Tibial artery (tissue), 4 donors: ENCODE measurements around the gene REXO1.
A peak's percentile ranks its signal among the peaks of the same experiment; 100 is the strongest.

Experiments
- DNase-seq, 2 donors: peaks; one replicate each; pipeline ENCODE4 v3.0.0-alpha.2; 2019
- H3K27ac ChIP-seq, 2 donors: fragments of 200-600 bp; sonication (generic) in 1 of 2; 1 replicate in 1 of 2; 2 replicates in 1 of 2; pipeline ENCODE4 v1.5.1; 2018 to 2019; ENCODE audit warnings: mild to moderate bottlenecking in 1 of 2
- H3K27me3 ChIP-seq, 2 donors: fragments of 200-600 bp; sonication (generic) in 1 of 2; one replicate each; pipeline versions ENCODE4 v1.5.1 to v1.6.0; 2016 to 2019
- H3K36me3 ChIP-seq, 3 donors: fragments of 200-600 bp; sonication (generic) in 2 of 3; one replicate each; pipeline ENCODE4 v1.5.1; 2016 to 2019; ENCODE audit warnings: mild to moderate bottlenecking in 2 of 3
- H3K4me1 ChIP-seq, 4 donors: fragments of 200-600 bp; sonication (generic) in 2 of 4; 1 replicate in 3 of 4; 2 replicates in 1 of 4; pipeline ENCODE4 v1.5.1; 2016 to 2019
- H3K4me3 ChIP-seq, 2 donors: fragments of 200-600 bp; sonication (generic) in 1 of 2; 1 replicate in 1 of 2; 2 replicates in 1 of 2; pipeline ENCODE4 v1.5.1; 2018 to 2019; ENCODE audit warnings: mild to moderate bottlenecking in 2 of 2
- H3K9me3 ChIP-seq, 3 donors: fragments of 200-600 bp; sonication (generic) in 1 of 3; one replicate each; pipeline ENCODE4 v1.5.1; 2016 to 2019
- intact Hi-C: fragments of 100-400 bp; cut with DNase I; formaldehyde crosslinking; loops from one replicate; pipeline ENCODE4 v1.15.0; 2023; ENCODE audit warnings: low total_unique reads
- TF ChIP-seq, protein P1 (sequence below), 2 experiments: fragments of 200-600 bp in 1 of 2; fragments of 450-650 bp in 1 of 2; IDR thresholded peaks; one replicate each; pipeline ENCODE4 v1.5.1; 2017 to 2019; ENCODE audit warnings: antibody characterized with exemption in 2 of 2, mild to moderate bottlenecking in 1 of 2, moderate library complexity in 1 of 2

Gene REXO1

DNA sequence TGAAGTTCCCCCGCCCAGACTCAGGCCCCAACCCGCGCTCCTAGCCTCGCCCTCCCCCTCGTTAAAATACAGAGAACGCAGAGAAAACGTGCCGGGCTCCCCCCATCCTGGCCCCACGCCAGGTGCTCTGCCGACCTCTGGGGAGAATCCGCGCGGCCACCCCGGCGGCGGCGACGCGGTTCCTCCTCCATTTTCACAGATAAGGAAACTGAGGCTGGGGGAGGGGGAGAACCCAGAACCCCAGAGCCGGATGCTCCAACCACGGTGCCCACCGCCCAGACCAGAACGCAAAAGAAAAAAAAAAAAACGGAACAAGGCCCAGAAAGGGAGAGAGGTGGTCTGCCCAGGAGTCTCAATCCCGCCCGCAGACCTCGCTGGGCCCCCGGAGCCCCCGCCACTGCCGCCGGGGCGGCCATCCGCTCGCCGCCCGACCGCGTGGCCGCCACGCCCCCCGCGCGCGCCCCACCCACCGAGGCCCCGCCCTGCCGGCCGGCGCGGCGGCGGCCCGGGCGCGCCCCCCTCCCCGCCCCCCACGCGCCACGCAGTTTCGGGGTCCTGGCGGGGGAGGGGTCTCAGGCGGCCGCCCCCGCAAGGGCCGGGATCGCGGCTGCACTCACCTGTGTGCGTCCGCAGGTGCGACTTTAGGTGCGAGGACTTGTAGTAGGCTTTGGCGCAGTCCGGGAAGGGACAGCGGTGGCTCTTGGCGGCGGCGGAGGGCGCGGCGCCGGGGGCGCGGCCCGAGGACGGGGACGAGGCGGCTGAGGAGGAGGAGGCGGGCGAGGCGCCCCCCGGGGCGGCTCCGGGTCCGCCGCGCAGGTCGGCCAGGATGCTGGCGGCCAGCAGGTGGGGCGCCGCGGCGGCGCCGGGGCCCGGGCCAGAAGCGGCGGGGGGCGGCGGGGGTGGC lies 14.4 kb upstream of the REXO1 start:
- no peaks in the 10 kb centered on the region for H3K27me3 ChIP-seq
- H3K27ac ChIP-seq: peak overlapping the region in 1 of 2 donors; percentile 10
- H3K4me1 ChIP-seq: peaks cover 0 to 52% (median 41%) of the 10 kb centered on the region in 4 donors
- no peaks in the 10 kb centered on the region for H3K36me3 ChIP-seq
- DNase-seq: no peak
- TF ChIP-seq, protein P1, sequence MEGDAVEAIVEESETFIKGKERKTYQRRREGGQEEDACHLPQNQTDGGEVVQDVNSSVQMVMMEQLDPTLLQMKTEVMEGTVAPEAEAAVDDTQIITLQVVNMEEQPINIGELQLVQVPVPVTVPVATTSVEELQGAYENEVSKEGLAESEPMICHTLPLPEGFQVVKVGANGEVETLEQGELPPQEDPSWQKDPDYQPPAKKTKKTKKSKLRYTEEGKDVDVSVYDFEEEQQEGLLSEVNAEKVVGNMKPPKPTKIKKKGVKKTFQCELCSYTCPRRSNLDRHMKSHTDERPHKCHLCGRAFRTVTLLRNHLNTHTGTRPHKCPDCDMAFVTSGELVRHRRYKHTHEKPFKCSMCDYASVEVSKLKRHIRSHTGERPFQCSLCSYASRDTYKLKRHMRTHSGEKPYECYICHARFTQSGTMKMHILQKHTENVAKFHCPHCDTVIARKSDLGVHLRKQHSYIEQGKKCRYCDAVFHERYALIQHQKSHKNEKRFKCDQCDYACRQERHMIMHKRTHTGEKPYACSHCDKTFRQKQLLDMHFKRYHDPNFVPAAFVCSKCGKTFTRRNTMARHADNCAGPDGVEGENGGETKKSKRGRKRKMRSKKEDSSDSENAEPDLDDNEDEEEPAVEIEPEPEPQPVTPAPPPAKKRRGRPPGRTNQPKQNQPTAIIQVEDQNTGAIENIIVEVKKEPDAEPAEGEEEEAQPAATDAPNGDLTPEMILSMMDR (IDR thresholded peaks at IDR 0.05): no peak
- H3K4me3 ChIP-seq: peak overlapping the region; percentile 63 to 71
- intact Hi-C loops: no loop called here
- H3K9me3 ChIP-seq: no peaks in the 10 kb centered on the region

DNA sequence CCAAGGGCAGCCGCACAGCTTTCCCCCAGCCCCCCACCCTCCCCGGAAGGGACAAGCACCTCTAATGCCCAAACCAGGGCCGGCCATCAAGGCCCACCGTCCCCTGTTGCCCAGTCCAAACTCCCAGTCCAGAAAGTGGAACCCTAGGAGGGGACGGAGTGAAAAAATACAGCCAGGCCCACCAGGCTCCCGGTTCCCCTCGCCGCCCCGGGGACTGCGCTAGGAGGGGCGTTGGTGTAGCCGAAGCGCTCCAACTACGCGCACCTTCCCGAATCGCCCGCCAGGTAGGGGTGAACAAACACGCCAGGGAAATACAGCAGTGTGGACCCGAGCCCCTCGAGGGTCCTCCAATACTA lies 13.8 kb upstream of the REXO1 start:
- no peak for DNase-seq

GRCh38 chr19:1861599-1862031 lies 13.3 kb upstream of the REXO1 start:
- Histone ChIP-seq H3K27me3 (no peaks in the 10 kb centered on the region), H3K27ac (peak overlapping the region in 1 of 2 donors; percentile 10), H3K4me1 (peaks cover 0 to 63% (median 51%) of the 10 kb centered on the region in 4 donors), H3K9me3 (no peaks in the 10 kb centered on the region), H3K36me3 (no peaks in the 10 kb centered on the region), H3K4me3 (peak overlapping the region; percentile 63 to 71)
- DNase-seq: no peak
- TF ChIP-seq, protein P1 (IDR thresholded peaks at IDR 0.05): no peak
- intact Hi-C loops: no loop called here

More for the DNA sequence above, 13.8 kb upstream of the REXO1 start:
- no peaks in the 10 kb centered on the region for H3K9me3 ChIP-seq
- peak overlapping the region; percentile 63 to 71 for H3K4me3 ChIP-seq
- intact Hi-C loops: no loop called here
- H3K27me3 ChIP-seq: no peaks in the 10 kb centered on the region
- TF ChIP-seq, protein P1 (IDR thresholded peaks at IDR 0.05): no peak
- H3K27ac ChIP-seq: peak overlapping the region in 1 of 2 donors; percentile 10
- H3K4me1 ChIP-seq: peaks cover 0 to 59% (median 47%) of the 10 kb centered on the region in 4 donors
- no peaks in the 10 kb centered on the region for H3K36me3 ChIP-seq

- Histone ChIP-seq H3K27ac (peak overlapping the region in 1 of 2 donors; percentile 10), H3K9me3 (no peaks in the 10 kb centered on the region), H3K4me1 (peaks cover 0 to 69% (median 55%) of the 10 kb centered on the region in 4 donors), H3K4me3 (peak overlapping the region in 1 of 2 donors; percentile 71), H3K27me3 (no peaks in the 10 kb centered on the region), H3K36me3 (no peaks in the 10 kb centered on the region)
- no peak for DNase-seq
- TF ChIP-seq, protein P1 (IDR thresholded peaks at IDR 0.05): no peak
- intact Hi-C loops: no loop called here
Measured at GRCh38 chr19:1860821-1861598, 12.7 kb upstream of the REXO1 start.

GRCh38 chr19:1860042-1860775 lies 11.9 kb upstream of the REXO1 start:
- intact Hi-C loops: no loop called here
- no peaks in the 10 kb centered on the region for H3K36me3 ChIP-seq
- H3K4me1 ChIP-seq: peaks cover 0 to 73% (median 55%) of the 10 kb centered on the region in 4 donors
- H3K27ac ChIP-seq: no peak overlapping the region
- TF ChIP-seq, protein P1 (IDR thresholded peaks at IDR 0.05): no peak
- H3K9me3 ChIP-seq: no peaks in the 10 kb centered on the region
- DNase-seq: no peak
- no peaks in the 10 kb centered on the region for H3K27me3 ChIP-seq
- no peak overlapping the region for H3K4me3 ChIP-seq
